Endothelial cell (in vitro differentiated cells): ENCODE measurements around the gene MED13L. TPM values are rescaled to one million over a fixed set of nuclear protein-coding genes. Genes with fewer than 3 reads are reported as not detected.

Experiments
- DNase-seq: peaks from one replicate; pipeline ENCODE4 v3.0.0; 2021; ENCODE audit warnings: low spot score
- H3K27ac Mint-ChIP-seq: one replicate; pipeline ENCODE4 v1.8.0; 2021; ENCODE audit warnings: mixed read lengths, inconsistent platforms; ENCODE audit not compliant: unreplicated experiment
- H3K27me3 Mint-ChIP-seq: one replicate; pipeline ENCODE4 v1.8.0; 2021; ENCODE audit warnings: mild to moderate bottlenecking, moderate library complexity, mixed read lengths, inconsistent platforms; ENCODE audit not compliant: unreplicated experiment
- H3K36me3 Mint-ChIP-seq: one replicate; pipeline ENCODE4 v1.8.0; 2021; ENCODE audit warnings: mild to moderate bottlenecking, low read depth, mixed read lengths, inconsistent platforms; ENCODE audit not compliant: unreplicated experiment
- H3K4me1 Mint-ChIP-seq: one replicate; pipeline ENCODE4 v1.8.0; 2021; ENCODE audit warnings: mild to moderate bottlenecking, mixed read lengths, inconsistent platforms; ENCODE audit not compliant: unreplicated experiment
- H3K4me3 Mint-ChIP-seq: one replicate; pipeline ENCODE4 v1.8.0; 2021; ENCODE audit warnings: mild to moderate bottlenecking, mixed read lengths, inconsistent platforms; ENCODE audit not compliant: unreplicated experiment
- H3K9me3 Mint-ChIP-seq: one replicate; pipeline ENCODE4 v1.8.0; 2021; ENCODE audit warnings: mixed read lengths, inconsistent platforms; ENCODE audit not compliant: unreplicated experiment
- total RNA-seq: library from RNA; stranded (reverse); fragmentation: NEBNext Ultra II Directional; extraction: Animal tissue kit (Norgen Biotek cat#: 25700); gene quantifications from one replicate; pipeline ENCODE4 v1.2.1, GENCODE V29; 2021; ENCODE audit not compliant: unreplicated experiment
- TF ChIP-seq, protein P1 (sequence below): fragments of 200-600 bp; sonication (generic); IDR thresholded peaks from one replicate; pipeline ENCODE4 v1.5.0; 2021; ENCODE audit warnings: antibody characterized with exemption; ENCODE audit not compliant: unreplicated experiment

Gene MED13L
- total RNA-seq, 1 donor from 2014 or later = 97.0 TPM

- Mint-ChIP-seq H3K27me3 (no peaks in the 10 kb centered on the region), H3K4me1 (peaks cover 21% of the 10 kb centered on the region), H3K9me3 (no peaks in the 10 kb centered on the region), H3K4me3 (no peak overlapping the region), H3K36me3 (no peaks in the 10 kb centered on the region), H3K27ac (no peak overlapping the region)
- no peak for DNase-seq
- TF ChIP-seq, protein P1, sequence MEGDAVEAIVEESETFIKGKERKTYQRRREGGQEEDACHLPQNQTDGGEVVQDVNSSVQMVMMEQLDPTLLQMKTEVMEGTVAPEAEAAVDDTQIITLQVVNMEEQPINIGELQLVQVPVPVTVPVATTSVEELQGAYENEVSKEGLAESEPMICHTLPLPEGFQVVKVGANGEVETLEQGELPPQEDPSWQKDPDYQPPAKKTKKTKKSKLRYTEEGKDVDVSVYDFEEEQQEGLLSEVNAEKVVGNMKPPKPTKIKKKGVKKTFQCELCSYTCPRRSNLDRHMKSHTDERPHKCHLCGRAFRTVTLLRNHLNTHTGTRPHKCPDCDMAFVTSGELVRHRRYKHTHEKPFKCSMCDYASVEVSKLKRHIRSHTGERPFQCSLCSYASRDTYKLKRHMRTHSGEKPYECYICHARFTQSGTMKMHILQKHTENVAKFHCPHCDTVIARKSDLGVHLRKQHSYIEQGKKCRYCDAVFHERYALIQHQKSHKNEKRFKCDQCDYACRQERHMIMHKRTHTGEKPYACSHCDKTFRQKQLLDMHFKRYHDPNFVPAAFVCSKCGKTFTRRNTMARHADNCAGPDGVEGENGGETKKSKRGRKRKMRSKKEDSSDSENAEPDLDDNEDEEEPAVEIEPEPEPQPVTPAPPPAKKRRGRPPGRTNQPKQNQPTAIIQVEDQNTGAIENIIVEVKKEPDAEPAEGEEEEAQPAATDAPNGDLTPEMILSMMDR = no peak
Observed at GRCh38 chr12:116249938-116250337, 27.6 kb downstream of the MED13L start.

GRCh38 chr12:116248930-116249329 lies 28.6 kb downstream of the MED13L start:
- H3K27me3 Mint-ChIP-seq = no peaks in the 10 kb centered on the region
- TF ChIP-seq, protein P1 = no peak
- H3K27ac Mint-ChIP-seq = no peak overlapping the region
- no peaks in the 10 kb centered on the region for H3K36me3 Mint-ChIP-seq
- no peak for DNase-seq
- no peaks in the 10 kb centered on the region for H3K9me3 Mint-ChIP-seq
- H3K4me1 Mint-ChIP-seq = peaks cover 22% of the 10 kb centered on the region
- no peak overlapping the region for H3K4me3 Mint-ChIP-seq

DNA sequence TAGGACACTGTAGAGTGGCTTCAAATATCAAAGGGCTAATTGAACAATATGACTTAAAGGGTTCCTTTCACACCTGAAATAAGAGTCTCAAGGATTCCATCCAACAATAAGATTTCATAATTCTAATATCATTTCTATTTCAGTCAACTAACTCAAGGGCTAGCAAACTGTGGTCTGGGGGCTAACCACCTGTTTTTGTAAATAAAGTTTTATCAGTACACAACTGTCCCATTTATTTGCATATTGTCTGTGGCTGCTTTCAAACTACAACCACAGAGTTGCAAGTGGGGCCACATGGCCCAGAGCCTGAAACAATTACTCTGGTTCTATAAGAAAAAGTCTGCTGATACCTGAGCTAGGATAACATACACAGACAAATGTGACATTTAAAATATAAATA lies 29.1 kb downstream of the MED13L start:
- no peaks in the 10 kb centered on the region for H3K27me3 Mint-ChIP-seq
- no peaks in the 10 kb centered on the region for H3K36me3 Mint-ChIP-seq
- H3K4me3 Mint-ChIP-seq = no peak overlapping the region
- H3K9me3 Mint-ChIP-seq = no peaks in the 10 kb centered on the region
- DNase-seq = no peak
- H3K27ac Mint-ChIP-seq = no peak overlapping the region
- TF ChIP-seq, protein P1 = no peak
- peaks cover 22% of the 10 kb centered on the region for H3K4me1 Mint-ChIP-seq

- TF ChIP-seq, protein P1 = no peak
- Mint-ChIP-seq H3K4me3 (no peak overlapping the region), H3K9me3 (no peaks in the 10 kb centered on the region), H3K36me3 (no peaks in the 10 kb centered on the region), H3K27ac (no peak overlapping the region), H3K4me1 (peaks cover 22% of the 10 kb centered on the region), H3K27me3 (no peaks in the 10 kb centered on the region)
- no peak for DNase-seq
Observed at GRCh38 chr12:116247377-116247776, 30.1 kb downstream of the MED13L start.

DNA sequence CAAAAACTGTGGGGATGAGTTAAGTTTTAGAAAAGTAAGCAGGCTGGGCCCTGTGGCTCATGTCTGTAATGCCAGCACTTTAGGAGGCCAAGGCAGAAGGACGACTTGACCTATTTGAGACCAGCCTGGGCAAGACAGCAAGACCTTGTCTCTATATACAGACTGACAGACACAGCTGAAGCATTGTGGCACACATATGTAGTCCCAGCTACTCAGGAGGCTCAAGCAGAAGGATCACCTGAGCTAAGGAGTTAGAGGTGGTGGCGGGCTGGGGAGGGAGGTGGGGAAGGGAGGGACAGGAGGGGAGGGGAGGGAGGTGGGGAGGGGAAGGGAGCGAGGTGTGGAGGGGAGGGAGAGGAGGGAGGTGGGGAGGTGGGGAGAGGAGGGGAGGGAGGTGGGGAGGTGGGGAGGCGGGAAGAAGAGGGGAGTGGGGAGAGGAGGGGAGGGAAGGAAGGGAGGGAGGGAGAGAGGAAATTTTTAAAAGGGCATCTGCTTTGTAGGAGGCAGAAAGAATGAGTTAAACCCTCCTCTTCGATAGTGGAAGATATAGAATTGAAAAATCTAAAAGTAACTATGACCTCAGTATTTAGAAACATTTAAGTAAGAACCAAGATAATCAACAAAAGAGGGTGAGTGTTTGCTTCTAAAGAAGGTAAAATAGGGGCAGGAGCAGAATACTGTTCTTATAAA lies 30.9 kb downstream of the MED13L start:
- no peak for DNase-seq
- Mint-ChIP-seq H3K27ac (peak overlapping the region; percentile 1), H3K9me3 (no peaks in the 10 kb centered on the region), H3K4me1 (peaks cover 22% of the 10 kb centered on the region), H3K27me3 (peaks cover 3% of the 10 kb centered on the region), H3K36me3 (no peaks in the 10 kb centered on the region), H3K4me3 (no peak overlapping the region)
- TF ChIP-seq, protein P1 = no peak
